HG02759 (cell line): Measurements from ENCODE around the gene B4GALNT3.

Experiments used
- ATAC-seq: cut with Tn5 transposase; IDR thresholded peaks from one replicate; pipeline ENCODE4 v1.9.1; 2021; ENCODE audit warnings: mild to moderate bottlenecking, moderate library complexity; ENCODE audit not compliant: unreplicated experiment

The B4GALNT3 gene

DNA sequence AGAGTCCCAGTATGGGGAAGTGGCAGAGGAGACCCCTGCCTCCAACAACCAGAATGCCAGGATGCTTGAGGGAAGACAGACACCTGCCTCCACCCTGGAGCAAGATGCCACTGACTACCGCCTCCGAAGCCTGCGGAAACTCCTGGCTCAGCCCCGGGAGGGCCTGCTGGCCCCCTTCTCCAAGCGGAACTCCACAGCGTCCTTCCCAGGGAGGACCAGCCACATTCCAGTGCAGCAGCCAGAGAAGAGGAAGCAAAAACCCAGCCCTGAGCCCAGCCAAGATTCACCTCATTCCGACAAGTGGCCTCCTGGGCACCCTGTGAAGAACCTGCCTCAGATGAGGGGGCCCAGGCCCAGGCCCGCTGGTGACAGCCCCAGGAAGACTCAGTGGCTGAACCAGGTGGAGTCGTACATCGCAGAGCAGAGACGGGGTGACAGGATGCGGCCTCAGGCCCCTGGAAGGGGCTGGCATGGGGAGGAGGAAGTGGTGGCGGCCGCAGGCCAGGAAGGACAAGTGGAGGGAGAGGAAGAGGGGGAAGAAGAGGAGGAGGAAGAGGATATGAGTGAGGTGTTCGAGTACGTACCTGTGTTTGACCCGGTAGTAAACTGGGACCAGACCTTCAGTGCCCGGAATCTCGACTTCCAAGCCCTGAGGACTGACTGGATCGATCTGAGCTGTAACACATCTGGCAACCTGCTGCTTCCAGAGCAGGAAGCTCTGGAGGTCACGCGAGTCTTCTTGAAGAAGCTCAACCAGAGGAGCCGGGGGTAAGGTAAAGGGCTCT is 93.7 kb downstream of the B4GALNT3 start:
- ATAC-seq = no peak

DNA sequence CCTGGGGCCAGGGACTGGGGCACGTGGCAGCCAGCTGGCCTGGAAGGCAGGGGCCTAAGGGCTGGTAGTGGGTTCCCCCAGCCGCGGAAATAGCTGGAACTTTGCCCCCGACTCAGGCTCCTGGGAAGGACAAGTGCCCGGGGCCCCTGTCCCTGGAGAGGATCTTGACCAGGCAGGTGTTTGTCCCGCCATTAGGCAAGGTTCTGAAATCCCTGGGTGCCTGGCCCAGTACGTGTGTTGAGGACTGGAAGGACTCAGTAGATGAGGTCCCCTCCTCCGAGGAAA is 94.2 kb downstream of the B4GALNT3 start:
- no peak for ATAC-seq

DNA sequence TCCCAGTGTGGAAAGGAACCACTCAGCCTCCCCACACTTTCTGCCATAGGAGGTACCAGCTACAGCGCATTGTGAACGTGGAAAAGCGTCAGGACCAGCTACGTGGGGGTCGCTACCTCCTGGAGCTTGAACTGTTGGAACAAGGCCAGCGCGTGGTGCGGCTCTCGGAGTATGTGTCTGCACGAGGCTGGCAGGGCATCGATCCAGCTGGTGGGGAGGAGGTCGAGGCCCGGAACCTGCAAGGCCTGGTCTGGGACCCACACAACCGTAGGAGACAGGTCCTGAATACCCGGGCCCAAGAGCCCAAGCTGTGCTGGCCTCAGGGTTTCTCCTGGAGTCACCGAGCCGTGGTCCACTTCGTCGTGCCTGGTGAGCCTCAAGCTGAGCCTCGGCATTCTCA is 96.8 kb downstream of the B4GALNT3 start:
- ATAC-seq = no peak

DNA sequence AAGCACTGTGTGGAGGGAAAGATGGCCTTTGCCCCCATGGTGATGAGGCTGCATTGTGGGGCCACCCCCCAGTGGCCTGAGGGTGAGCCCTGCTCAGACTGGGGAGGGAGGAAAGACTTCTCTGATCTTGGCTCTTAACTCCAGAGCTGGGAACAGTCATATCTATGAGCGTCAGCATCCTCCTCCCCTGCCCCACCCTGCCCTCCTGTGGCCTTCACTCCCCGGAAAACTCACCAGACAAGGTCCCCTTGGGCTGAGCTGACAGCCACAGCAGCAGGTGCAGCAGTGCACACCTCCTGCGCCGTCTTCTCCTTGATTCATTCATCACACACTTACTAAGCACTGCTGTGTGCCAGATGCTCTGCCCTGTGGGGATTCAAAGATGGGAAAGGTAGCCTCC is 98.8 kb downstream of the B4GALNT3 start:
- no peak for ATAC-seq

DNA sequence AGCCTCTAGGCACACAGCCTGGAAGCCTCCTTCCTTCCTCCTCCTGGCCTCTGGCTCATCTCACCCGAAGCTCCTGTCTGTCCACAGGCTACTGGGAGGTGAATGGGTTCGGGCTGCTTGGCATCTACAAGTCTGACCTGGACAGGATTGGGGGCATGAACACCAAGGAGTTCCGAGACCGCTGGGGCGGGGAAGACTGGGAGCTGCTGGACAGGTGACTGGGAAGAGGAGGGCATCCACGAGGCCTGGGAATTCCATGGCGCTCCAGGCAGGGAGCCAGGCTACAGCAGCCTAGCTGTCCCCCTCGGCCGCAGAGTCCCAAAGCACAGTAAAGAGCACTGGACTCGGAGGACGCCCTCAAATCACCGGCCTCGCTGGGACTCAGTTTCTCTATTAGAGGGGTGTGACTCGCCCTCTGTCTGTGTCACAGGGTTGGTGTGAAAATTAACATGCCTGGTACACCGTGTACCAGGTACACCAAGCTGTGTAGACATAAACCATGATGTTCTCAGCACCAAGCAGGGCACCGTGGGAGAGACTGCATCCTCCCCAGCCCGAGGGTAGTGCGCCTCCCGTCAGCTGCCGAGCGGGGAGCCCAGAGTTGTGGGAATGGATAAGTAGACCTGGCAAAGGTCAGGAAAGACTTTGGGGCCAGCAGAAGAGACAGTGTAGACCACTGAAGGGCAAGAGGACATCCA is 99.6 kb downstream of the B4GALNT3 start:
- ATAC-seq = no peak

DNA sequence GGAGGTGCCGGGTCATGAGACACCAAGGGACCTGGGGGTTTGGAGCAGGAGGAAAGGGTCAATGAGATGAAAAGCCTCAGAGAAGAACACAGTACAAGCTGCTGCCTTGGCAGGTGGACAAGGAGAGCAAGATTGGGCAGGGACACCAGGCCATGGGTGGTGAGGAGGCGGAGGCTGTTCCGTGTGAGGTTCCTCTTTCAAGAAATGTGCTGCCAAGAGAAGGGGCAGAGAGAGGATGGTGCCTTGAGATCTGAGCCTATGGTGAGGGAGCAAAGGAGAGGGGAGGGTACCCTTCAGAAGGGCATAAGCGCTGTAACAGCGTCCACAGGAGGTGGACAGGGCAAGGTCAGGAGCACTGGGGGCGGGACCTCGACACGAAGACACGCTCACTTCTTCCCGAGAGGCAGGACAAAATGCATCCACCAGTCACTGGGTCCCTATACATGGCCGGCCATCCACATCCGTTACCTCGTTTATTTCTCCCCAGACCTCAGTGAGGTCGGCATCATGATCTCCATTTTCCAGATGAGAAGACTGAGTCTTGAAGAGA is 100.2 kb downstream of the B4GALNT3 start:
- no peak for ATAC-seq

DNA sequence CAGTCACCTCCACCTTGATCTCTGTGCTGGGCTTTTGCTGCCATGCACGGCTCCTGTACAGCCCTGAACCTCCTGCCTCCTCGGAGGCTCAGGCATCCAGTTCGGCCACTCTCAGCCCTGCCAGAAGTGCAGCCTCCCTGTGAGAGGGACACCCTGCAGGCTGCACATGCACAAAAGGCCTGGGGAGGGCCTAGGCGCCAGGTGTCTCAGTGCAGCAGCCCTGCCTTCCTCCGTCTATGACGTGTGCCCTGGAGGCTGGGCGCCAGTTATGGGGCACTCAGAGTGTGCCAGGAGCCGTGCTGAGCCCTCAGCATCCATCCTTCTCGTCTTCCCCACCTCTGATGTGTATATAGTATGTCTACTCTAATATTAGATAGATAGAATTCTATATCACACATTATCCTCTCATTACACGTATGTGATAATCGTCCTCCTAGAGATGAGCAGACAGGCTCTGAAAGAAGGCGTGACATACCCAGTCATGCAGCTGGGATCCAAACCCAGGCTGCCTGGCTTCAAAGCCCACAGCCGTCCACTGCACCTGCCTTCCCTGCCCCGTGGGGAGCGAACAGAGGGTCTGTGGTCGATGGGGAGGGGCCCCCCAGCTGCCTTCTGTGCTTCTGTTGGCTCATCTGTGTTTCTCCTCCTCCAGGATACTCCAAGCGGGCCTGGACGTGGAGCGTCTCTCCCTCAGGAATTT is 101.1 kb downstream of the B4GALNT3 start:
- no peak for ATAC-seq

DNA sequence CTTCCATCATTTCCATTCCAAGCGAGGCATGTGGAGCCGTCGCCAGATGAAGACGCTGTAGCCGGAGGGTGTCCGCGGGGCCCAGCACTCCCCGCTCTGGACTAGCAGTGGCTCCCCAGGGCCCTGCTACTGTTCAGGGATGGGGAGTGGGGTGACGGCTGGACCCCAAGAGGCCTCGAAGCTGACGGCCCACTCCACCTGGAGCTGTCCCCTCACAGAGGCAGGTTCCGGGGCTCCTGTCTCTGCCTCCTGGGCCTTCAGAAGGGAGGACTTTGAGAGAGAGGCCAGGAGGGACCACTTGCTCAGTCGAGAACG is 101.6 kb downstream of the B4GALNT3 start:
- no peak for ATAC-seq

DNA sequence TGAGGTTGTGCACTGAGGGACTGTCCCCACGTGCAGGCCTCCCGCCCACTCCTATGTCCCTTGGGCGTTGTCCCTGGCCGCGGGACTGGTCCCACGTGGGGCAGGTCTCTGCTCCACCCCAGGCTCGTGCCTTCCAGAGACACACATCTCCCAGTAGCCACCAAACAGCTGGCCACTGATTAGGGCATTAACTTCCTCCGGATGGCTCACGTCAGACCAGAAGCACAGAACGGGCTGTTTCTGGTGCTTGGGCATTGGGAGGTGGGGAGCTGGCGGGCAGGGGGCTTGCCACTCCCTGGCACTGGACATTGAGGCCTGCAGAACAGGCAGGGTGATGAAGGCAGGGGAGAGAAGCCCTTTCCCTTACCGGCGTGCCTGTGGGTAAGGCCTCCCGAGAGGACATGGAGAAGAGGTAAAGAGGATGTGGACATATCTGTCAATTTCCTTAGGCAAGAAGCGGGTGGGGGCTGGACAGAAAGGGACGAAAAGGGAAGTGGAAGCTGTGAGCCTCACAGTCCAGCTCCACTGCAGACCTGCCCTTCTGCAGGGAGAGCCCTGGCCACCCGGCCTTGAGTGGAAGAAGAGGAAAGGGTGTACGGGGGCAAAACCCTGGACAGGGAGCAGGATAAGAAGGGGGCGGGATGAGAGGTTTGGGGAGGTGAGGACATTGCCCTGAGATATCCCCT is 102.3 kb downstream of the B4GALNT3 start:
- ATAC-seq = no peak

DNA sequence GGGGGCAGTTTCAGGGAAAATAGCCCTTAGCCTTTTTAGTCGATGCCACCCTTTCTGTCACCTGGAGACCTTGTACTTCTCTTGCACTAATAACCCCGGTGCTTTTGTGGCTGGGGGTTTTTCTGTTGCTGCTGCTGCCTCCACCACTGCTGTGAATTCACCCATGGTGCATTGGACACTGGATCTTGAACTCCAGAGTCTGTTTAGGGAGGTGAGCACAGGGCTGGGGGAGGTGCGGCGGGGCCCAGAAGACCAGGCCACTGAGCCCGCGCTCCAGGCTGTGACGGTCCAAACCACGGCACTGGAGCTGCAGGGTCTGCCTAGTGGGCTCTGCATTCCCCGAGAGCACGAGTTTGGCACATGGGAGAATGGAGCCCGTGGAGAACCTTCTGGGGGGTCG is 102.9 kb downstream of the B4GALNT3 start:
- no peak for ATAC-seq

DNA sequence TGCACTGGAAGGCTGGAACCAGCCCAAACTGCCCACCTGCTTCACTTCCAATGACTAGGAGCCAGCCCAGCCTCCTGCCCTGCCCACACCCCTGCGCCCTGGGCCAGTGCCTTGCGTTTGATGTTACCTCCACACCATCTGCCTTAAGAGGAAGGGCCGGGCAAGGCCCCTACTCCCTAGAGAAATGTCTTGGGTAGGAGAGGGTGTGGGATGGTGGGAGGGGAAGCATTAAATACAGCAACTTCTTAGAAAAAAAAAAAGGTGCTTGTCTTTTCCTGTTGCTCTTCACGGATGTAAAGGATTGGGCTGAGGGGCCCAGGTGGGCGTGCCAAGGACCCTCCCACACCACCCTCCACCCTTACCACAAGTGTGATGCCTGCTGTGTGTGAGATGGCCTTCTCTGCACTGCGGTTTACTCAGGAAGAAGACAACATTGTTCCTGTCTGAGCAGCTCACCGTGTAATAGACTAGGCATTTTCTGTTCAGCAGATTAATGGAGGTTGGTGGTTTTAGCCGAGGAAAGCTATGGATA is 103.6 kb downstream of the B4GALNT3 start:
- no peak for ATAC-seq

DNA sequence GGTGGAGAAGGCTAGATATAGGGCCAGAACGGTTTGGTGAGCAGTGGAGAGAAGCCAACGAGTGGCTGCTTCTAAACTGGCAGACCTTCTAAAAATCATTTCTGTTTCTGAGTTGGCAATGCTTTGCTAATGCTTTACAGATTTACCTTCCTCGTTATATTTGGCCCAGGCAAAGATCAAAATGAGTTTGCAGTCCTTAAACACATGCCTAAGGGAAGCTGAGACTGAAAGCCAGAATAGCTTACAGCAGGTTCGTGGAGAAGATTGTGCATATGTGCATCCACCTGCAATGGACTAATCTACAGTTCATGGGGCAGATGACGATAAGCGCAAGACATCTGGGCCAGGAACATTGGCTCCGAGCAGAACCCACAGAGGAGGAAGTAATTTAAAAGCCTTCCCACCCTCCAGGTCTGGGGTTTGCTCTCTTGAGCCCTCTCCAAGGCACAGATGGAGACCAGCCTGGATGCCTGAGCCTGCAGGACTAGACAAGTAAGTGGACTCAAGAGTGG is 104.1 kb downstream of the B4GALNT3 start:
- ATAC-seq = no peak

DNA sequence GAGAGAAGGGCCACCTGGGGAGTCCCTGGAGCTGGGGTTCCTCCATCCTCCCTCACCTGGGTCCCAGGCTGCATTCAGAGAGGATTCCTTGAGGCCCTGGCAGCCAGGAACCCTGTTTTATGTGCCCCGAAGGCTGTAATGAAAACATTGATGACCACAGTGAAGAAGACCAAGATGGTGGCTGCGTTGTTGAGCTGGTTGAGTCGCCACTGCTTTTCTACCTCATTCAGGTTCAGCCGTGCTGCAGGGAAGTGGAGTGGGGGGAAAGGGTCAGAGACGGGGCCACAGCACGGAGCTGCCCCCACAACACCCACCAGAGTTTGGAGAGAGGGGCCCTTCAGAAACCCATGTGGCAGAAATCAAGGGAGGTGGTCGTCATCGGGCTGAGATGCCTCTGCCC is 105.4 kb downstream of the B4GALNT3 start:
- no peak for ATAC-seq

DNA sequence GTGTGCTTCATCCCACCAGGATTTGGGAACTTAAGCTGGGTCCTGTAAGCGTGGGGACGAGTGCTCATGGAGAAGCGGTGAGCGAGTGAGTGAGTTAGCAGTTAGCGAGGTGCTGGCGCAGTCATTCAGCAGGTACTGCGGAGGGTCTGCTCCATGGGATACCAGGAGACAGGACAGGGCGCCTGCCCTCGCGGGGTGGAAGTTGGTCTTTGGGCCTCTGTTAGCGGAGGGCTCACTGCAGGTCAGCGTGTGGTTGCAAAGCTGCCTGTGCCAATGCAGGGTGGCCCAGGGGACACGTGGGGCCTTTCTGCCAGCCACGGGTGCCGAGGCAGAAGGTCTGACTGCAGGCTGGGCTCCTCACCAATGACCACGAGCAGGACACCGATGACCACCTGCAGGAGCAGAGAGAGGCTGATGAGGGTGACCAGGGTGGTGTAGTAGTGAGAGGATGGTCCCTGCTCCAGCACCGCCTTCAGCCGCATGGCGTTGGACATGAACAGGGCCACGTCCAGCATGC is 105.9 kb downstream of the B4GALNT3 start:
- no peak for ATAC-seq

DNA sequence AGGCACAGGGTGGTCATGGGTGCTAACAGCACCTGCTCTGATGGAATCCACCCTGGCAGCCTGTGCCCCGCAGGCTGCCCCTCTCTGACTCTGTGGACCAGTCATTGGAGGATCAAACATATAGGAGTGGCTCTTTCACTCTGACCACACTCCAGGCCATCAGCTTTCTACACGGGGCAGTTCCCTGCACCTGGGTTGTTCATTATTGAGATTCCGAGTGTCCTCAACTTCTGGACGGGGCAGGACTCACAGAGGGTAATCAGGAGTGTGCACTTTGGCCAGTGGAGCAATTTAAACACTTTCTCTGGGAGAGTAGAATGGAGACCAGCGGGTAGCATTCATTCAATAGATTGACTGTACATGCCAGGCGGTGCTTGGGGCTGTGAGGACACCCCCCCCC is 108.7 kb downstream of the B4GALNT3 start:
- ATAC-seq = no peak

DNA sequence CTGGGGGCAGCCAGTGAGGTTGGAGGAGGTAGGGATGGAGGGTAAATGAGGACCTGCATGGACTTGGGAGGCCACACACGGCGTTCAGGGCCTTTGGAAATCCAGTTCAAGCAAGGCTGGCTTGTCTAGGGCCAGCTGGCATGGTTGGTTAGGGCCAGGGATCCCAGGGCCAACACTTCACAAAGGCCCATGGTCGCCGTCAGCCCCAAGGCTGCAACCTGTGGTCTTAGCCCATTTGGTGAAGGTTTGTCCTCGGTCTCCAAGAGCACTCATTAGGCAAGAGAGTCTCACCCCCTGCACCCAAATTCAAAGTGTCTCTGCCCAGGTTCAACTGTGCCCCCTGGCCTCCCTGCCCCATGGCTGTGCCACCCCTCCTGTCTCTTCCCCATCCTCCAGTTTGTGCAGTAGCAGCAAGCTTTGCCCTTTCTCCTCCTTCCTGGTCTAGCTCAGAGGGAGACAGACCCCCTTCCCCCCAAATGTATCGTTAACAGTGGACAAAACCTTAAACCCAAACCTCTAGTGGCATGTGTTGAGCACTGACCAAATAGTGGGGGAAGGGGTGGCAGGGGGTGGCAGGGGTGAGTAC is 109.4 kb downstream of the B4GALNT3 start:
- ATAC-seq = no peak

DNA sequence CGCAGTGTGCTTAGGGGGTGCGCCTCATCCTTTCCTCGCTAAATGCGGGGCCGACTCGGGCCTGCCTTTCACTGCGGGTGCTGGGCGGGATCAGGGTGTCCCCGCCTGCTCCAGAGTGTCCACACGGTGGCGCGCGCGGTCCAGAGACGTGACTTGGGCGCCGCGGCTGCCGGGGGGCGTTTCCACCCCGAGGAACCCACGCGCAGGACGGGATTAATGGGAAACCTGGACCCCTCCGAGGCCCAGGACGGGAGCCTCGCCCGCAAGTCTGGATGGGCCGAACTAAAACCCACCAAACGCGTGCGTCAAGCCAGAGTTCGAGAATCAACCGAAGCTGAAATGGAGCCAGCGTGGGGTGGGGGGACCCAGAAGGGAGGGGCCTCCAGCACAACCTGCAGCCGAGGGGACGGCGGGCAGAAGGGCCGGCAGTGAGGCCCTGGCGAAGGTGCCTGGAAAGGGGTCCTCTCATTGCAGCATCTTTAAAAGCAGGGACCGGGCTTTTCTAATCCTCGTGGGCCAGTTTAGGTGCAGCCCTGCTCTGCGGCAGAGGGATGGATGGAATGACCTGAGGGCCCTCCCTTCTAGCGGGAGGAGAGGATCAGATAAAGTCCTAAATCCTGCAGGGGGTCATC is 110.2 kb downstream of the B4GALNT3 start:
- peak; percentile 69 for ATAC-seq

DNA sequence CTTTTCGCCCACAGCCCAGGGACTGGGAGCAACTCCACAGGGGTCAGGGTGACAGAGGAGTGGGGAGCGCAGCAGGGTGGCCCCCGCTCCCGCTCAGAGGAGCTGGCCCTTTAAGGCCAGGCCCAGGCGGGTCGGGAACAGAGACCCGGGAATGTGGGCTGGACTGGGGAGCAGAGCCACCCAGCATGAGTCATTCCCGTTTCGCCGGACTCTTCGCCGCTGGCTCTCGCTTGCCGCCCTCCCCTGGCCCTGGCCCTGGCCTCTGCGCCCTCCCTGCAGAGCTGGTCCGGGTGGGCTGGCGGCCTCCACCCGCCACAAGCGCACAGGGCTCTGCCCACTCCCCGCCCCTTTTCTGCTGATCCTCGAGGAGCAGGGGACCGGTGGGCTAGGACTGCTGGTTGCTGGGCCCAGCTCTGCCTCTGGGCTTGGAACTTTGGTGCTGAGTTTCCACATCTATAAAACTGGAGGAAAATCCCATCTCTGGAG is 110.7 kb downstream of the B4GALNT3 start:
- ATAC-seq = no peak

DNA sequence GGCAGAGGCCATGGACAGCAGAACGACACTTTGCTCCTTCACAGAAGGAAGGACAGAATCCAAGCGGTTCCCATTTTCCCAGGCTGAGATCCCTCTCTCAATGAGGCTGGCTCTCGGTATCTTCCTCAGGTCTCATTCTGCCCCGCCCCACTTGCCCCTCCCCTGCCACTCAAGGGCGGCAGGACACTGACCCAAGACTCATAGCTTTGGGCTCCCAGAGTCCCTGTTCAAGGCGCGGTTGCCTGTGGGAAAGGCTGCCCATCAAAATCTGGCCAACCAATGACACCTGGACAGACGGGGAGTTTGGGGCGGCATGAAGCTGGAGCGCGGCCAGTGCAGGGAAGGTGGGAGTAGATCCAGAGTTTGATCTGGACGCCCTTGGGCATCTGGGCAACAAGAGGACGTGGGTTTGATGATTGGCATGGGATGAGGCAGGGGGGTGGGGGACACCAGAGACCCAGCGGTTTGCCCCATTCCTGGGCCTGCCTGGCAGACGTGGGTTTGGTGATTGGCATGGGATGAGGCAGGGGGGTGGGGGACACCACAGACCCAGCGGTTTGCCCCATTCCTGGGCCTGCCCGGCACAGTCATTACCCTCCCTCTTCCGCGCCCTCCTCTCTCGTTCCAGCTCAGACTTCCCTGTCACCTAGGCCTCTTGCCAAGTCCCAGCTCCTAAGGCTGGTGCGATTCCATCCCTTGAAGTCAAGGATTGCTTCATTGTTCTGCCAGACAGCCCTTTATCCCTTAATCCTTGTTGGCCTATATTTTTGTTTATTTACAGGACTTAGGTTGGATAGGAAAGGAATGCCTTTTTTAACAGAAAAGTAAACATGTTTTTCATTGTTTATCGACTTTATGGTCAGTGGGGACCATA is 111.4 kb downstream of the B4GALNT3 start:
- ATAC-seq = no peak
